HL-60/S4 treated with phorbol 12-myristate 13-acetate at 8.2 ng/mL for 4 days and 3 days (cell line): Measurements from ENCODE around the gene TMF1.

Source experiments
- in situ Hi-C: fragments of 300-500 bp; cut with MboI; formaldehyde crosslinking; loops from 2 replicates; pipeline ENCODE4 v1.15.0; 2022; ENCODE audit warnings: low sequenced_read_pairs

The TMF1 gene, protein sequence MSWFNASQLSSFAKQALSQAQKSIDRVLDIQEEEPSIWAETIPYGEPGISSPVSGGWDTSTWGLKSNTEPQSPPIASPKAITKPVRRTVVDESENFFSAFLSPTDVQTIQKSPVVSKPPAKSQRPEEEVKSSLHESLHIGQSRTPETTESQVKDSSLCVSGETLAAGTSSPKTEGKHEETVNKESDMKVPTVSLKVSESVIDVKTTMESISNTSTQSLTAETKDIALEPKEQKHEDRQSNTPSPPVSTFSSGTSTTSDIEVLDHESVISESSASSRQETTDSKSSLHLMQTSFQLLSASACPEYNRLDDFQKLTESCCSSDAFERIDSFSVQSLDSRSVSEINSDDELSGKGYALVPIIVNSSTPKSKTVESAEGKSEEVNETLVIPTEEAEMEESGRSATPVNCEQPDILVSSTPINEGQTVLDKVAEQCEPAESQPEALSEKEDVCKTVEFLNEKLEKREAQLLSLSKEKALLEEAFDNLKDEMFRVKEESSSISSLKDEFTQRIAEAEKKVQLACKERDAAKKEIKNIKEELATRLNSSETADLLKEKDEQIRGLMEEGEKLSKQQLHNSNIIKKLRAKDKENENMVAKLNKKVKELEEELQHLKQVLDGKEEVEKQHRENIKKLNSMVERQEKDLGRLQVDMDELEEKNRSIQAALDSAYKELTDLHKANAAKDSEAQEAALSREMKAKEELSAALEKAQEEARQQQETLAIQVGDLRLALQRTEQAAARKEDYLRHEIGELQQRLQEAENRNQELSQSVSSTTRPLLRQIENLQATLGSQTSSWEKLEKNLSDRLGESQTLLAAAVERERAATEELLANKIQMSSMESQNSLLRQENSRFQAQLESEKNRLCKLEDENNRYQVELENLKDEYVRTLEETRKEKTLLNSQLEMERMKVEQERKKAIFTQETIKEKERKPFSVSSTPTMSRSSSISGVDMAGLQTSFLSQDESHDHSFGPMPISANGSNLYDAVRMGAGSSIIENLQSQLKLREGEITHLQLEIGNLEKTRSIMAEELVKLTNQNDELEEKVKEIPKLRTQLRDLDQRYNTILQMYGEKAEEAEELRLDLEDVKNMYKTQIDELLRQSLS

DNA sequence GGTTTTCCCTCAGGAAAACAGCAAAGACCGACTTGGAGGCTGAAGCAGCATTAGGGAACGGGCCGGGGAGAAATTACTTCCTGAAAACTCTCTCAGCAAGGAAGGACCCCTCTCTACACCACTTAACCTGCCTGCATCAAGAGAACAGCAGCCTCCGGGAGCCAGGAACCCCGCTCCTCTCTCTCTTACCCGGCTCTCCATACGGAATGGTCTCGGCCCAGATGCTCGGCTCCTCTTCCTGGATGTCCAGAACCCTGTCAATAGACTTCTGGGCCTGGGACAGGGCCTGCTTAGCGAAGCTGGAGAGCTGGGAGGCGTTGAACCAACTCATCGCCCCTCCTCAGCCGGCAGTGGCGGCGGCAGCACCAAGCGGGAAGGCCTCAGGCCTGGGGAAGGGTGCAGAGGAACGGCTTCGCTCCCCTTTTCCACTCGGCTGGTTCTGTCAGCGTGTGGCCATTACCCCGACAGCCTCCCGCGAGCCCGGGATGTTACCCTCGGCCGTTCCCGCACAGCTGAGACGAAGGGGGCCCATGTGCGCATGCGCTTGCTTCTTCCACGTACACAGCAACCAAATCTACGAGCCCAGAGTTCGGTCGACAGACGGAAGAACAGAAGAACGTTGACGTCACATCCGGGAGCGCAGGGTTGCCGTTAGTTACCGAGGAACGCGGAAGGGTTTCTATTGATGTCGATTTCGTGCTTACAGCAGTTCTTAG is at the start of gene TMF1:
TMF1 (minus strand) TSS at position 578 of the 716 bp plus-strand sequence; CDS start at position 331, 247 bp downstream.
- in situ Hi-C loops = no loop called here

DNA sequence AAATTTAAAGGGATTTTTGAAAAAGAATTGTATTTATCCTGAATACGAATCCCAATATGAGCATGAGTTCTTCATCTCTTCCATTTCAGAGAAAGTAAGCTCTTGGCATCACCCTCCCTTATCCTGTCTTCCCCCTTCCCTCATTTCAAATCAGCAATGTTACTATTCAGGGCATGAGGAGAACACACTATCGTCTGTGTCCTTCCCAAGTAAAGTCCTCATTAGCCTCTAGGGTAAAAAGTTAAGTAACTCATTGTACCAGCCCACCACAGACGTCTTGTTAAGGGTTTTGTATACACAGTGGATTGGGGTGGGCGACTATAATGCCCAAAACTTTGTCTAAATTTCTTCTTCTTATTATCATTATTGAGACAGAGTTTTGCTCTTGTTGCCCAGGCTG is 47.4 kb upstream of the TMF1 start:
- in situ Hi-C loops = no loop called here

DNA sequence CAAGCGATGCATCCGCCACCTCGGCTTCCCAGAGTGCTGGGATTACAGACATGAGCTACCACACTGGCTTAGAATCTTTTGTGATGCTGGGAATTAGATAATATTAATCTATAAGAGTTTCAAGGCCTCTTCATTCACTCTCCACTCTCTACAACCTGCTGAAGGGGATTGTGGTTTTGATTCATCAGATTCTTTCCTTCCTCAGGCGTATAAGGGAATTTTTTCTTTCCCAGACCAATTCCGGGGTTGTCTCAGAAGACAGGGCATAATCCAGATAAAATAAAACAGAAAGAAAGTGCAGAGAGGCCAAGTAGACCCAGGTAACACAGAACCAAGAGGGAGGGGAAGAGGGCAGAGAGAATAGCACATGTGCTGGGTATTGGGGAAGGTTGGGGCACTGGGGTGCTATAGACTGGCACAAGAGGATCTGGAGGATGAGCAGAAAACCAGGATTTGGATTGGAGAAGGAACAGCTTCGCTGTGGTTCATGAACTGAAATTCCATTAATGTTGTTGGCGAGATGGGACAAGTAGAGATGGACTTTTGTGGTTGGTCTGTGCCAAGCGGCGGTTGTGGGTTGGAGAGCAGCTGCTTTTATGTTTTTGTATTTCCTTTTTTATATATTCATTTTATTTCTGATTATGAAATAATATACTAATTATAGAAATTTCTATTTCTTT is 45.4 kb upstream of the TMF1 start:
- in situ Hi-C loops = no loop called here

DNA sequence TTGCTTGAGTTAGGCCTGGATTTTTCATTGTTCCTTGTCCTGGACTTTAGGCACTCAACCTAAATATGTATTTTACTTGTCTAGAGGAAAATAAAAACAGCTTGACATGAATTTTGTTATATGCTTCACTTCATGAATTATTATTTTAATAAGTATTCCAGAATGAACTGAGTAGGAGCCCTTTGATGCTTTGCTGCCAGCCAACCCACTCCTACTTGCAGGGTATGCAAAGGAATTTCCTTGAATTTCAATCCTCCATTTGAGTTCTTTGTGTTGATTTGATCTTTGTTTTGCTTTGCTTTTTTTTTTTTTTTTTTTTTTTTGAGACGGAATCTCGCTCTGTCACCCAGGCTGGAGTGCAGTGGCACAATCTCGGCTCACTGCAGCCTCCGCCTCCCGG is 44.2 kb upstream of the TMF1 start:
- in situ Hi-C loops = no loop called here

DNA sequence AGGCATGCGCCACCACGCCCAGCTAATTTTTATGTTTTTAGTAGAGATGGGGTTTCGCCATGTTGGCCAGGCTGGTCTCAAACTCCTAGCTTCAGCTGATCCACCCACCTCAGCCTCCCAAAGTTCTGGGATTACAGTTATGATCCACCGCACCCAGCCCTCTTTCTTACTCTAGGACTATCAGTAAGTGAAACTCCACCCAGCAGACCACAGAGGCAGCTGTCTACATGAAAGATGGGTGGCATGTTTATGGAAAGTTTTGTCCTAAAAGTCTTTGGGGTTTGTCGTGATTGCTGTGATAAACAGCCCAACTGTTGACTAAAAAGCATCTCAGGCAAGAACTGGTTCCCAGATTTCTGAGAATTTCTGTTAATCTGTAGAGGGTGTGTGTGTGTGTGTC is 43.5 kb upstream of the TMF1 start:
- in situ Hi-C loops = no loop called here

DNA sequence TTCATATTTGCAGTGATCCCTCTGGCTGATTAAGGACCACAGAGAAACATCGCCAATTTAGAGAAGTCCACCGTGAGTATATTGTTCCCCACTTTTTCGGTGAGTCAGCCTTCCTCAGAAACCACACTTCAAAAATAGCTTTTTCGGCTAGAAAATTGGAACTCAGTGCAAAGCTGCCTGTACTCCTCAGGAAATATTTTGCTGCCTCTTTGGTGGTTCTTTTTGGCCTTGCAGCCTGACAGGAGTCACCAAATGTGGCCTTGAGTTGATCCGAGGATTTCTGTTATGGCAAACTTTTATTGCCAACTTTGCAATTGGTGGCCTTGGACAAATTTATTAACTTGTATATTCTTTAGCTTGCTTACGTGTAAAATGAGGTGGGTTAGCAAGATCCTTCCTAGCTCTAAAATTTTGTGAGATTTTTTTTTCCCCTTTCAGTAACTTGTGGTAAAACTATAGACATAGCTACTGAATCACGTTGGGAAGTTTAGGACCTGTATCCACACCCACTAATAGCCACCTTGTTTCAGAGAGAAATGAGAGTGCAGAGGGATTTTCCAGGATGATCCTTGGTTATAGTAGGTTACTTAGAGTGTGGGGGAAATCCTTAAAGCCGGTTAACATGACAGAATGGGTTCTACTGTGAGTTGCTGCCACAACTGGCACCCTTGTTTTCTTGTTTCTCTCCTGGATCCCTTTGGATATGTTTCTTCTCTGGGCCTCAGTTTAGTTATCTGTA is 42.5 kb upstream of the TMF1 start:
- in situ Hi-C loops = no loop called here

DNA sequence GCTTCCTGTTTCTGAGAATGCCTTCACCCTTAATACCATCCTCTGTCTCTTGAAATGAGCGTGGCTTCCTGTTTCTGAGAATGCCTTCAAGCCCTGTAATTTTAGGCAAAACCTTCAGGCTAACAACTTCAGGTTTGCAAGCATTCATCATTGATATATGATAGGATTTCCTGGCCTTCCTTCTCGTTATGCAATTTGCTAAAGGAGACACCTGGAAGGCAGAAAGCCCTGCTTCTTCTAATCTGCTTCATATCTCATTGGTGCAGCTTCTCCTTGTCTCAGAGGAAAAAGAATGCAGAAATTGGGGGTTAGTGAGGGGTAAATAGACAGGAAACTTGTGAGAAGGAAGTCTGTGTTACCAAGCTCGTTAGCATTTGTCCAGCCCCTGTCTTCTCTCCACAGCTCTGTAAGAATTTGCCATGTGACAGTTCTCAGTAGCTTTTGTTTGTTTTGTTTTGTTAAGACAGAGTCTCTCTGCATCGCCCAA is 39.9 kb upstream of the TMF1 start:
- in situ Hi-C loops = no loop called here

DNA sequence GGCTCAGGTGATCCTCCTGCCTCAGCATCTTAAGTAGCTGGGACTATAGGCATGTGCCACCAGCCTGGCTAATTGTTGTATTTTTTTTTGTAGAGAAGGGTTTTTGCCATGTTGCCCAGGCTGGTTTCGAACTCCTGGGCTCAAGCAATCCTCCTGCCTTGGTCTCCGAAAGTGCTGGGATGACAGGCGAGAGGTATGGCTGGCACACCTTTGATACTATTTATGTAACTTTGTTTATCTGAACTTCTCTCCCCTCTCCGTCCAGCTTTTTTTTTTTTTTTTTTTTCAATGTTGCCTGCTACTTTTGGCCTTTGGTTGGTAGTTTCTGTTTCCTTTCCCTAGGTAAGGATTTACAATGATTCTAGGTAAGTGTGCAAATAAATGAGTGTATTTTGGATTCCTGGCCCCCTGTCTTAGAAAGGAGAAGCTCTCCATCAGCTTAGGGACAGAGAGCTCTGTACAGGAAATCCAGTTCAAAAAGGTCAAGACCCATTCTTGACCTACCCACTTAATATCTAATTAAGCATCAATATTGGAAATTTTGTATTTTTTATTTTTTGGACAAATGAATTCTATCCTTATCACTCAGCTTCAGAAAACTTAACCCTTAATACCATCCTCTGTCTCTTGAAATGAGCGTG is 39.4 kb upstream of the TMF1 start:
- in situ Hi-C loops = no loop called here

DNA sequence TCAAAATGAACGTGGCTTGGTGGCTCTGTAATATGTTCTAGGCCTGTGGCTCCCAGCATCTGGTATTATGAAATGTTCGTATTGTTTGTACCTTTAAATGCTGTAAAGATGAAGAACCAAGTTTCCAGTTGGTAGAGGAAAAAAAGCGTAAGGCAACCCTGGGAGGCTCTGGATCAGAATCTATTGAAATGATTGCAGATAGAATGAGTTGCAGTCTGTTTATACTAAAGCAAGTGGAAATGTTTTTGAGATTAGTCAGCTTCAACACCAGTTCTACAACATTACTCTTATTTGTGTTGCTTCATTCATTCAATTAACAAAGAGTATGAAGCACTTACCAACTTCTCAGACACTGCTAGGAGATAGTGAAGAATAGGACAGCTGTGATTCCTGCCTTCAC is 37.9 kb upstream of the TMF1 start:
- in situ Hi-C loops = no loop called here

DNA sequence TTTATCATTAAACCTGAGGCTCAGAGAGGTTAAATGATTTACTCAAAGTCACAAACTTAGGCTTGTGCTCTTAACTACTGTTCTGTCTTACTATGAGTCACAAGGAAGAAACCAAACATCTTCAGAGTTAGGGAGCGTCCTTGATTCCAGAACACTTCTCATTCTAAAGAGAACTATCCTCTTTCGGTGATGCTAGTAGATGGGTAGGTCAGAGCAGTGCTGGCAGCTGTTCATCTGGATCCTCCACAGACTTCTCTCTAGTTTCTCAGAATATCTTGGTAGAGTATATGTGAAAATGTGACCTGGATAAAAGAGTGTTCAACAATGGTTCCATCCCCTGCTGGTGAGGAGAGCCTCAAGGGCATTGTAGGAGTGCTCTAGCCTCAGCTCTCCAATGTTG is 35.9 kb upstream of the TMF1 start:
- in situ Hi-C loops = no loop called here

DNA sequence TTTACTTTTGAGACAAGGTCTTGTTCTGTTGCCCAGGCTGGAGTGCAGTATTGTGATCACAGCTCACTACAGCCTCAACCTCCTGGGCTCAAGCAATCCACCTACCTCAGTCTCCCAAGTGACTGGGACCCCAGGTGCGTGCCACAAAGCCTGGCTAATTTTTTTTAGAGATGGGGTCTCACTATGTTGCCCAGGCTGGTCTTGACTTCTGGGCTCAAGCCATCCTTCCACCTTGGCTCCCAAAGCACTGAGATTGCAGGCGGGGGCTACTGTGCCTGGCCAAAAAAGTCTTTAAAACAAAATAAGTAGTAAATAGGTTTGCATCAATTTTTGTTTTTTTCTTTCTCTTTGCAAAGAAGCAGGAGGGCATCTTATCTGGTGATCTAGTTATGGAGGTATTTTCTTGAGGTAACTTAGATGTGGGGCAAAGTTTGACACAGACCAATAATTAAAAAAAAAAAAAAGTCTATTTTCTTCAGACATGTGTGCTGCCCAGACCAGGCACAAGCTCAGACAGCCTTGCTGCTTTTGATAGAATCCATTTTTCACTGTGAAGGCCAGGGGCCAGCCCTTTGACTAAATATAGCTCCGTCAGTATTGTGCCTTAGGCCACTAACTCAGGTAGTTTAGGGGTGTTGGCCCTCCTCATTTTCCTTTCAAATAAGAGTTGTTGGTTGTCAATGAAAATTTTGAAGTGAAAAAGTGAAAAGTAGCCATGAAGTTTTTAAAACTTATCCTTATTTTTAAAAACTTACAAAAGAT is 35.1 kb upstream of the TMF1 start:
- in situ Hi-C loops = no loop called here

DNA sequence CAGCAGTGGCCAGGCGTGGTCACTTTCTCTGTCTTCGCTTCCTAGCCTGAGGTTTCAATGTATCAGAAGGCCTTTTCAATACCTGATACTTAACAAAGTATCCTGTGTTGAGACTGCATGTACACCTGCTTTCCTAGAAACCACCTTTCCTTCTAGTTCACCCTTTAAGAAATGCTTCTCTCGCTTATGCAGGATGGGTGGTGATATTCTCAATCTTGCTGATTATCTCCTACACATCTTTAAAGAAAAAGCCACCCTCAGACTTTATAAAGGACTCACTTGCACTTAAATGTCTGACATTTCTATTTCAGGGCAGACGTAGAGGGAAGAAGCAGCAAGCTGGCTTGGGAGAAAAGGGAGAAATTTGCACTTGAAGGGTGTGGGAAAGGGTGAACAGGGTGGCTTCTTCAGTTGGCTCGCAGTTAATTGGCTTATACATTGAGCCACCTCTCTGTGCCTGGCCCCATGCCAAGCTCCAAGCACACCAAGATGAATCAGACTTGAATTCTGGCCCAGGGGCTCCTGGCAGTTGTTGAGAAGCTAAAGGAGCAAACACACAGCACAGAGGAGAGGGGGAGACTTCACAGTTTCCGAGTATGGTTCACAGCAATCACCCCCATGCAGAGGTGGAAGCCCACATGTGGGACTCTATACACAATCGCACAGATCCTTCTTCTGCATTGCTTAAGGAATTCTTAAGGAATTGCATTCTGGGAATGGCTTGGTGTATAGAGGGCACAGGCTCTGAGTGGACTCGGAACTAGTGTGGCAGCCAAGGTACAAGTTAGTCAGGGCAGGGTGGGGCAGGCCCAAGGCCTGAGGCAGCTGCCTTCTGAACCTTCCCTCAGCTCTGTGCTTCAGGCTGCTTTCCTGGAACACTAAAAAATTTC is 33.9 kb upstream of the TMF1 start:
- in situ Hi-C loops = no loop called here

DNA sequence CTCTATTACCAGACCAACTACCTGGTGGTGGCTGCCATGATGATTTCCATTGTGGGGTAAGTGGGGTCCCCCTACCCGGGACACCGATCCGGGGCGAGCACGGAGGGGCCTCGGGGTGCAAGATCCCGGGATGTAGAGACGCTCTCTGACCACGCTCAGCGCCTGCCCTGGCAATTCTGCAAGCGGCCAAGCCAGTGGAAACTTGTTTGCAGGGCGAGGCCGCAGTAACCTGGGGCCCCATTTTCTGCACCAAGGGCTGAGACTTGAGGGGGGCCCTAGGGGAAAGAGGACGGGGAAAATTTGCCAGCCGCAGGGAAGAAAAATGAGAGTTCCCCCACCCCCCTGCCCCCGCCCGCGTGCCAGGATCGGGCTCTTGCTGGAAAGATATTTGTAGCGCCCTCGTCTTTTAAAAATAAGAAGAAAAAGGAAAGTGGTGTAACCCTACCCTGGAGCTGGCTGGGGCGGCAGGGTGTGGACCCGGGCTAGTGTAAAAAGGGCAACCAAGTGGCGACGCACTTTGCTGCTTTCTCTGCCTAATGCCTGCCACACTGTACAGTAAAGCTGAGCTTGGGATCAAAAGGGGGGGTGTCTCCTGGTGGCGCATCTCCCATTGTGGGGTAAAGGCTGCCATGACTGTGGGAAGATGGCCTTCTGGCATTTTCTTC is 33.2 kb upstream of the TMF1 start:
- in situ Hi-C loops = no loop called here

DNA sequence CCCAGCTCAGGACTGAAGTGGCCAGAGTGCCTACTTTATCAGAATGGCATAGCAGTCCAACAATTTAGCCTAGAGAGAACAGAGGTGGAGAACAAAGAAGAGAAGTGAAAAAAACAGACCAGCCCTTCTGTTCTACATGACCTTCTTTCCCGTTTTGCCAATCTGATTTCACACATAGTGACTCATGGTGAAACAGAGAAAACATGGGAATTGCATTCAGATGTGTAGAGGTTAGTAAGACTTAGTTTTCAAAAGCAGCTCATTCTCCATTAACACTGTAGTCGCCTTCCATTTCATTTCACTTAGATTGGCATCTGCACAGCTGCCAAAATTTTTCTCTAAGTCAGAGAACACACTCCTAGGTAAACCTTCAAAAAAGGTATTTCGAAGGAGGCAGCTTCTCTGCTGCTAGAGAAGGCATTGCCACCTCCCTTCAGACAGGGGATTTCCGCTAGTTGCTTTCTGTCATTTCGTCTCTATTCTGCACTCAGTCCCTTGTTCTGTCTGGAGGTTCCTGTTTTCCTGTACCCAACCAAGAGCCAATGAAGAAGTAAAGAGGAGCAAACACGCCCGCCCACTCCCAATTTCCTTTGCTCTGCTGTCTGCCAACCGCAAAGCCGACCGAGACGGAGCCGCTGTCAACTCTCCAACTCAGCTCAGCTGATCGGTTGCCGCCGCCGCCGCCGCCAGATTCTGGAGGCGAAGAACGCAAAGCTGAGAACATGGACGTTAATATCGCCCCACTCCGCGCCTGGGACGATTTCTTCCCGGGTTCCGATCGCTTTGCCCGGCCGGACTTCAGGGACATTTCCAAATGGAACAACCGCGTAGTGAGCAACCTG is 32.4 kb upstream of the TMF1 start, which contains the start of gene ARL6IP5:
ARL6IP5 (plus strand) TSS at position 612 of the 842 bp plus-strand sequence; CDS start at position 723, 111 bp downstream.
- in situ Hi-C loops = no loop called here

DNA sequence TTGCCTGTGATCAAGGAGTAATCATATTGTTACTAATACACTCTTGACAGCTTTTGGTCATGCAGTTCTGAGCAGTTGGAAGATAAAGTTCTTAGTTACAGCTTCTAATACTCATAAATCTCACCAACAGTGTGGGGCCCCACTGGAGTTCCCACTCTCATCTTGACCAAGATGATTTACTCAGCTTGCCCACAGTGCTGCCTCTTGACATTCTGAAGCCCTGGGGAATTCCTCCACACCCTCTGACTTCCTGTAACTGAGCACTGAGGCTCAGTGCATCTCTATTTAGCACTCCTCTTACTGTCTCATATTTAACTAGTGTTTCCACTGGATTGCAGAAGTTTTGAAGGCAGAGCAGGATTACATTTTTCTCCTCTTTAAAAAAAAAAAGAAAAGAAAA is 30.7 kb upstream of the TMF1 start:
- in situ Hi-C loops = no loop called here

DNA sequence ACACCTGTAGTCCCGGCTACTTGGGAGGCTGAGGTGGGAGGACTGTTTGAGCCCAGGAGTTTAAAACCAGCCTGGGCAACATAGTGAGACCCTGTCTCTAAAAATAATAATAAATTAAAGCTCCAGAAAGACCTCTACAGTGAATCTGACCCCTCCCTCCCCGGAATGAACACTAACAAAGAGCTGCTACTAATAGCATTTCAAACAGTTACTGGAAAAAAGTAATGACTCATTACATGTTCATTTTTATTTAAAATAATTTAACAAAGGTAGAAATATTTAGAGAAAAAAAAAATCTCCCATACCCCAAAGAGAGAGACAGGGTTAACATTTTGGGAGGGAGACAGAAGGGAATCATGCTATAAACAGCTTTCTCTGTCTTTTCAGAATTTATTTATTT is 30.2 kb upstream of the TMF1 start:
- in situ Hi-C loops = no loop called here
